ENCODE measurements around the gene TRIP12.
"Not testable (repeated sequence)": the region's sequence is repeated elsewhere in the genome, so short reads cannot be mapped to it uniquely, and the experiment has no call there.

DNA sequence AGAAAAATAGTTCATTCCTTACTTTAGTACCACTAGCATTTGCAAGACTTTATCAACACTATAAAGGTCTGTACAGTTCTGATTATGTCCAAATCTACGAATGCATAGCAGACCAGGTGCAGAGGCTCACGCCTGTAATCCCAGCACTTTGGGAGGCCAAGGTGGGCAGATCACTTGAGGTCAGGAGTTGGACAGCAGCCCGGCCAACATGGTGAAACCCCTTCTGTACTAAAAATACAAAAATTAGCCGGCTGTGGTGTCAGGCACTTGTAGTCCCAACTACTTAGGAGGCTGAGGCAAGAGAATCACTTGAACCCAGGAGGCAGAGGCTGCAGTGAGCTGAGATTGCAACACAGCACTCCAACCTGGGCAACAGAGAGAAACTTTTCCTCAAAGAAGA, 87.4 kb downstream of the TRIP12 start:
- TF ChIP-seq, protein P1, sequence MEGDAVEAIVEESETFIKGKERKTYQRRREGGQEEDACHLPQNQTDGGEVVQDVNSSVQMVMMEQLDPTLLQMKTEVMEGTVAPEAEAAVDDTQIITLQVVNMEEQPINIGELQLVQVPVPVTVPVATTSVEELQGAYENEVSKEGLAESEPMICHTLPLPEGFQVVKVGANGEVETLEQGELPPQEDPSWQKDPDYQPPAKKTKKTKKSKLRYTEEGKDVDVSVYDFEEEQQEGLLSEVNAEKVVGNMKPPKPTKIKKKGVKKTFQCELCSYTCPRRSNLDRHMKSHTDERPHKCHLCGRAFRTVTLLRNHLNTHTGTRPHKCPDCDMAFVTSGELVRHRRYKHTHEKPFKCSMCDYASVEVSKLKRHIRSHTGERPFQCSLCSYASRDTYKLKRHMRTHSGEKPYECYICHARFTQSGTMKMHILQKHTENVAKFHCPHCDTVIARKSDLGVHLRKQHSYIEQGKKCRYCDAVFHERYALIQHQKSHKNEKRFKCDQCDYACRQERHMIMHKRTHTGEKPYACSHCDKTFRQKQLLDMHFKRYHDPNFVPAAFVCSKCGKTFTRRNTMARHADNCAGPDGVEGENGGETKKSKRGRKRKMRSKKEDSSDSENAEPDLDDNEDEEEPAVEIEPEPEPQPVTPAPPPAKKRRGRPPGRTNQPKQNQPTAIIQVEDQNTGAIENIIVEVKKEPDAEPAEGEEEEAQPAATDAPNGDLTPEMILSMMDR (conservative IDR thresholded peaks at IDR 0.05; ENCODE audit: low read depth in 2 of 2), result not testable (repeated sequence)
- TF ChIP-seq POLR2AphosphoS5 (IDR thresholded peaks at IDR 0.05; ENCODE audit: low read depth); CREB1 (CRISPR knock-in tag; IDR thresholded peaks at IDR 0.05; ENCODE audit: low read depth); ZNF114 (CRISPR knock-in tag; IDR thresholded peaks at IDR 0.05); JUNB (IDR thresholded peaks at IDR 0.05; ENCODE audit: unreplicated experiment); EZH2 (IDR thresholded peaks at IDR 0.05; ENCODE audit: low read depth, unreplicated experiment); EZH2phosphoT487 (IDR thresholded peaks at IDR 0.05; ENCODE audit: unreplicated experiment); STAT1 (IDR thresholded peaks at IDR 0.05; ENCODE audit: unreplicated experiment): not testable (repeated sequence)
- TF ChIP-seq, protein P2, sequence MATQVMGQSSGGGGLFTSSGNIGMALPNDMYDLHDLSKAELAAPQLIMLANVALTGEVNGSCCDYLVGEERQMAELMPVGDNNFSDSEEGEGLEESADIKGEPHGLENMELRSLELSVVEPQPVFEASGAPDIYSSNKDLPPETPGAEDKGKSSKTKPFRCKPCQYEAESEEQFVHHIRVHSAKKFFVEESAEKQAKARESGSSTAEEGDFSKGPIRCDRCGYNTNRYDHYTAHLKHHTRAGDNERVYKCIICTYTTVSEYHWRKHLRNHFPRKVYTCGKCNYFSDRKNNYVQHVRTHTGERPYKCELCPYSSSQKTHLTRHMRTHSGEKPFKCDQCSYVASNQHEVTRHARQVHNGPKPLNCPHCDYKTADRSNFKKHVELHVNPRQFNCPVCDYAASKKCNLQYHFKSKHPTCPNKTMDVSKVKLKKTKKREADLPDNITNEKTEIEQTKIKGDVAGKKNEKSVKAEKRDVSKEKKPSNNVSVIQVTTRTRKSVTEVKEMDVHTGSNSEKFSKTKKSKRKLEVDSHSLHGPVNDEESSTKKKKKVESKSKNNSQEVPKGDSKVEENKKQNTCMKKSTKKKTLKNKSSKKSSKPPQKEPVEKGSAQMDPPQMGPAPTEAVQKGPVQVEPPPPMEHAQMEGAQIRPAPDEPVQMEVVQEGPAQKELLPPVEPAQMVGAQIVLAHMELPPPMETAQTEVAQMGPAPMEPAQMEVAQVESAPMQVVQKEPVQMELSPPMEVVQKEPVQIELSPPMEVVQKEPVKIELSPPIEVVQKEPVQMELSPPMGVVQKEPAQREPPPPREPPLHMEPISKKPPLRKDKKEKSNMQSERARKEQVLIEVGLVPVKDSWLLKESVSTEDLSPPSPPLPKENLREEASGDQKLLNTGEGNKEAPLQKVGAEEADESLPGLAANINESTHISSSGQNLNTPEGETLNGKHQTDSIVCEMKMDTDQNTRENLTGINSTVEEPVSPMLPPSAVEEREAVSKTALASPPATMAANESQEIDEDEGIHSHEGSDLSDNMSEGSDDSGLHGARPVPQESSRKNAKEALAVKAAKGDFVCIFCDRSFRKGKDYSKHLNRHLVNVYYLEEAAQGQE (IDR thresholded peaks at IDR 0.05; ENCODE audit: unreplicated experiment), result peak; percentile 39
- TF ChIP-seq, protein P3, sequence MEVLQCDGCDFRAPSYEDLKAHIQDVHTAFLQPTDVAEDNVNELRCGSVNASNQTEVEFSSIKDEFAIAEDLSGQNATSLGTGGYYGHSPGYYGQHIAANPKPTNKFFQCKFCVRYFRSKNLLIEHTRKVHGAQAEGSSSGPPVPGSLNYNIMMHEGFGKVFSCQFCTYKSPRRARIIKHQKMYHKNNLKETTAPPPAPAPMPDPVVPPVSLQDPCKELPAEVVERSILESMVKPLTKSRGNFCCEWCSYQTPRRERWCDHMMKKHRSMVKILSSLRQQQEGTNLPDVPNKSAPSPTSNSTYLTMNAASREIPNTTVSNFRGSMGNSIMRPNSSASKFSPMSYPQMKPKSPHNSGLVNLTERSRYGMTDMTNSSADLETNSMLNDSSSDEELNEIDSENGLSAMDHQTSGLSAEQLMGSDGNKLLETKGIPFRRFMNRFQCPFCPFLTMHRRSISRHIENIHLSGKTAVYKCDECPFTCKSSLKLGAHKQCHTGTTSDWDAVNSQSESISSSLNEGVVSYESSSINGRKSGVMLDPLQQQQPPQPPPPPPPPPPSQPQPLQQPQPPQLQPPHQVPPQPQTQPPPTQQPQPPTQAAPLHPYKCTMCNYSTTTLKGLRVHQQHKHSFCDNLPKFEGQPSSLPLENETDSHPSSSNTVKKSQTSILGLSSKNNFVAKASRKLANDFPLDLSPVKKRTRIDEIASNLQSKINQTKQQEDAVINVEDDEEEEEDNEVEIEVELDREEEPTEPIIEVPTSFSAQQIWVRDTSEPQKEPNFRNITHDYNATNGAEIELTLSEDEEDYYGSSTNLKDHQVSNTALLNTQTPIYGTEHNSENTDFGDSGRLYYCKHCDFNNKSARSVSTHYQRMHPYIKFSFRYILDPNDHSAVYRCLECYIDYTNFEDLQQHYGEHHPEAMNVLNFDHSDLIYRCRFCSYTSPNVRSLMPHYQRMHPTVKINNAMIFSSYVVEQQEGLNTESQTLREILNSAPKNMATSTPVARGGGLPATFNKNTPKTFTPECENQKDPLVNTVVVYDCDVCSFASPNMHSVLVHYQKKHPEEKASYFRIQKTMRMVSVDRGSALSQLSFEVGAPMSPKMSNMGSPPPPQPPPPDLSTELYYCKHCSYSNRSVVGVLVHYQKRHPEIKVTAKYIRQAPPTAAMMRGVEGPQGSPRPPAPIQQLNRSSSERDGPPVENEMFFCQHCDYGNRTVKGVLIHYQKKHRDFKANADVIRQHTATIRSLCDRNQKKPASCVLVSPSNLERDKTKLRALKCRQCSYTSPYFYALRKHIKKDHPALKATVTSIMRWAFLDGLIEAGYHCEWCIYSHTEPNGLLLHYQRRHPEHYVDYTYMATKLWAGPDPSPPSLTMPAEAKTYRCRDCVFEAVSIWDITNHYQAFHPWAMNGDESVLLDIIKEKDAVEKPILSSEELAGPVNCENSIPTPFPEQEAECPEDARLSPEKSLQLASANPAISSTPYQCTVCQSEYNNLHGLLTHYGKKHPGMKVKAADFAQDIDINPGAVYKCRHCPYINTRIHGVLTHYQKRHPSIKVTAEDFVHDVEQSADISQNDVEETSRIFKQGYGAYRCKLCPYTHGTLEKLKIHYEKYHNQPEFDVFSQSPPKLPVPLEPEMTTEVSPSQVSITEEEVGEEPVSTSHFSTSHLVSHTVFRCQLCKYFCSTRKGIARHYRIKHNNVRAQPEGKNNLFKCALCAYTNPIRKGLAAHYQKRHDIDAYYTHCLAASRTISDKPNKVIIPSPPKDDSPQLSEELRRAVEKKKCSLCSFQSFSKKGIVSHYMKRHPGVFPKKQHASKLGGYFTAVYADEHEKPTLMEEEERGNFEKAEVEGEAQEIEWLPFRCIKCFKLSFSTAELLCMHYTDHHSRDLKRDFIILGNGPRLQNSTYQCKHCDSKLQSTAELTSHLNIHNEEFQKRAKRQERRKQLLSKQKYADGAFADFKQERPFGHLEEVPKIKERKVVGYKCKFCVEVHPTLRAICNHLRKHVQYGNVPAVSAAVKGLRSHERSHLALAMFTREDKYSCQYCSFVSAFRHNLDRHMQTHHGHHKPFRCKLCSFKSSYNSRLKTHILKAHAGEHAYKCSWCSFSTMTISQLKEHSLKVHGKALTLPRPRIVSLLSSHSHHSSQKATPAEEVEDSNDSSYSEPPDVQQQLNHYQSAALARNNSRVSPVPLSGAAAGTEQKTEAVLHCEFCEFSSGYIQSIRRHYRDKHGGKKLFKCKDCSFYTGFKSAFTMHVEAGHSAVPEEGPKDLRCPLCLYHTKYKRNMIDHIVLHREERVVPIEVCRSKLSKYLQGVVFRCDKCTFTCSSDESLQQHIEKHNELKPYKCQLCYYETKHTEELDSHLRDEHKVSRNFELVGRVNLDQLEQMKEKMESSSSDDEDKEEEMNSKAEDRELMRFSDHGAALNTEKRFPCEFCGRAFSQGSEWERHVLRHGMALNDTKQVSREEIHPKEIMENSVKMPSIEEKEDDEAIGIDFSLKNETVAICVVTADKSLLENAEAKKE (CRISPR knock-in tag; IDR thresholded peaks at IDR 0.05), result not testable (repeated sequence)

Measured in GM23338 (cell line).